Neural progenitor cell (in vitro differentiated cells): ENCODE results near the gene PEAR1. TPM values are rescaled to one million over a fixed set of nuclear protein-coding genes. Genes with fewer than 3 reads are reported as not detected.

Experiments
- DNase-seq: peaks from one replicate; pipeline ENCODE4 v3.0.0-alpha.2; 2016; ENCODE audit warnings: low spot score
- H2AFZ ChIP-seq: fragments of 200-600 bp; sonication (generic); replicated peaks from 2 replicates; pipeline ENCODE4 v1.6.1; 2016; ENCODE audit warnings: antibody characterized with exemption
- H3F3A ChIP-seq: fragments of 200-600 bp; sonication (generic); 2 replicates; pipeline ENCODE4 v1.6.1; 2016; ENCODE audit warnings: antibody characterized with exemption, low read depth
- H3K27ac ChIP-seq: fragments of 200-600 bp; sonication (generic); 2 replicates; pipeline ENCODE4 v1.5.1; 2016; ENCODE audit warnings: mild to moderate bottlenecking
- H3K27me3 ChIP-seq: fragments of 200-600 bp; sonication (generic); 2 replicates; pipeline ENCODE4 v1.6.1; 2016; ENCODE audit warnings: mild to moderate bottlenecking, moderate library complexity
- H3K36me3 ChIP-seq: fragments of 200-600 bp; sonication (generic); 2 replicates; pipeline ENCODE4 v1.5.1; 2016
- H3K4me1 ChIP-seq: fragments of 200-600 bp; sonication (generic); 2 replicates; pipeline ENCODE4 v1.6.1; 2016; ENCODE audit warnings: mixed run types
- H3K4me2 ChIP-seq: fragments of 200-600 bp; sonication (generic); 2 replicates; pipeline ENCODE4 v1.6.1; 2016
- H3K4me3 ChIP-seq: fragments of 200-600 bp; sonication (generic); 2 replicates; pipeline ENCODE4 v1.5.1; 2016
- H3K79me2 ChIP-seq: fragments of 200-600 bp; sonication (generic); 2 replicates; pipeline ENCODE4 v1.6.1; 2016; ENCODE audit warnings: low read depth
- H3K9ac ChIP-seq: fragments of 200-600 bp; sonication (generic); 2 replicates; pipeline ENCODE4 v1.6.1; 2016
- H3K9me3 ChIP-seq: fragments of 200-600 bp; sonication (generic); 2 replicates; pipeline ENCODE4 v1.5.1; 2016; ENCODE audit warnings: low read depth
- H4K20me1 ChIP-seq: fragments of 200-600 bp; sonication (generic); 2 replicates; pipeline ENCODE4 v1.6.1; 2016; ENCODE audit warnings: low read depth
- H3K27ac Mint-ChIP-seq: 3 replicates; pipeline ENCODE4 v1.8.0; 2021; ENCODE audit warnings: mixed read lengths
- H3K27me3 Mint-ChIP-seq: 2 replicates; pipeline ENCODE4 v1.8.0; 2022; ENCODE audit warnings: low read depth, mild to moderate bottlenecking, inconsistent platforms, moderate library complexity, mixed read lengths; ENCODE audit not compliant: insufficient read depth
- H3K36me3 Mint-ChIP-seq: 3 replicates; pipeline ENCODE4 v1.8.0; 2021; ENCODE audit warnings: mixed read lengths
- H3K4me1 Mint-ChIP-seq: 3 replicates; pipeline ENCODE4 v1.8.0; 2021; ENCODE audit warnings: mixed read lengths
- H3K4me3 Mint-ChIP-seq: 3 replicates; pipeline ENCODE4 v1.8.0; 2021; ENCODE audit warnings: mild to moderate bottlenecking, moderate library complexity, mixed read lengths
- H3K9me3 Mint-ChIP-seq: 3 replicates; pipeline ENCODE4 v1.8.0; 2020; ENCODE audit warnings: mixed read lengths
- CTCF ChIP-seq: fragments of 200-600 bp; sonication (generic); IDR thresholded peaks from 2 replicates; pipeline ENCODE4 v1.5.1; 2017; ENCODE audit warnings: antibody characterized with exemption, mild to moderate bottlenecking
- EZH2 ChIP-seq: fragments of 200-600 bp; sonication (generic); IDR thresholded peaks from 2 replicates; pipeline ENCODE4 v1.6.1; 2017; ENCODE audit warnings: antibody characterized with exemption, mild to moderate bottlenecking, moderate library complexity
- EZH2phosphoT487 ChIP-seq: fragments of 200-600 bp; sonication (generic); IDR thresholded peaks from 2 replicates; pipeline ENCODE4 v1.6.1; 2017; ENCODE audit warnings: antibody characterized with exemption
- total RNA-seq: library from RNA; depleted of rRNA; stranded (reverse); fragments of >200 nt; gene quantifications from 2 replicates; pipeline ENCODE4 v1.2.3, GENCODE V29; 2015; ENCODE audit warnings: low replicate concordance

Gene PEAR1
- total RNA-seq, 1 donor from 2014 or later: not detected

- H3K27ac ChIP-seq: no peak overlapping the region
- H3K4me1 Mint-ChIP-seq: peaks cover 47% of the 10 kb centered on the region
- no peaks in the 10 kb centered on the region for H3K36me3 ChIP-seq
- H3K9me3 ChIP-seq: no peaks in the 10 kb centered on the region
- no peak overlapping the region for H2AFZ ChIP-seq
- H4K20me1 ChIP-seq: no peaks in the 10 kb centered on the region
- H3K4me1 ChIP-seq: peaks cover 30% of the 10 kb centered on the region
- H3K79me2 ChIP-seq: no peaks in the 10 kb centered on the region
- H3K4me3 ChIP-seq: no peak overlapping the region
- no peak overlapping the region for H3K9ac ChIP-seq
- peak overlapping the region; percentile 74 for H3K27ac Mint-ChIP-seq
- H3F3A ChIP-seq: peaks cover 6% of the 10 kb centered on the region
- TF ChIP-seq CTCF: no peak
- TF ChIP-seq EZH2phosphoT487: no peak
- no peak for TF ChIP-seq EZH2
- H3K36me3 Mint-ChIP-seq: no peaks in the 10 kb centered on the region
- peak overlapping the region; percentile 59 for H3K4me3 Mint-ChIP-seq
- H3K27me3 Mint-ChIP-seq: peaks cover 22% of the 10 kb centered on the region
- no peak overlapping the region for H3K4me2 ChIP-seq
- H3K9me3 Mint-ChIP-seq: no peaks in the 10 kb centered on the region
- peaks cover 27% of the 10 kb centered on the region for H3K27me3 ChIP-seq
- no peak for DNase-seq
Measured at GRCh38 chr1:156885880-156886355, 7.6 kb upstream of the PEAR1 start.

- Mint-ChIP-seq H3K4me1 (peaks cover 46% of the 10 kb centered on the region), H3K27ac (peak overlapping the region; percentile 91), H3K27me3 (peaks cover 26% of the 10 kb centered on the region), H3K4me3 (peak overlapping the region; percentile 59), H3K9me3 (no peaks in the 10 kb centered on the region), H3K36me3 (no peaks in the 10 kb centered on the region)
- TF ChIP-seq EZH2 (no peak), EZH2phosphoT487 (no peak), CTCF (no peak)
- no peak overlapping the region for H3K9ac ChIP-seq
- H3K36me3 ChIP-seq: no peaks in the 10 kb centered on the region
- peaks cover 30% of the 10 kb centered on the region for H3K4me1 ChIP-seq
- H3K27ac ChIP-seq: no peak overlapping the region
- H3K79me2 ChIP-seq: no peaks in the 10 kb centered on the region
- no peaks in the 10 kb centered on the region for H3K9me3 ChIP-seq
- H4K20me1 ChIP-seq: no peaks in the 10 kb centered on the region
- no peak for DNase-seq
- H3K27me3 ChIP-seq: peaks cover 35% of the 10 kb centered on the region
- H3F3A ChIP-seq: peaks cover 6% of the 10 kb centered on the region
- H3K4me2 ChIP-seq: peak overlapping the region; percentile 21
- no peak overlapping the region for H3K4me3 ChIP-seq
- no peak overlapping the region for H2AFZ ChIP-seq
Measured at GRCh38 chr1:156886583-156887281, 6.8 kb upstream of the PEAR1 start.

- peaks cover 50% of the 10 kb centered on the region for H3K4me1 Mint-ChIP-seq
- no peaks in the 10 kb centered on the region for H3K36me3 ChIP-seq
- H3K4me1 ChIP-seq: peaks cover 30% of the 10 kb centered on the region
- H3K27me3 ChIP-seq: peaks cover 41% of the 10 kb centered on the region
- H3K27ac ChIP-seq: no peak overlapping the region
- DNase-seq: no peak
- H3F3A ChIP-seq: peaks cover 6% of the 10 kb centered on the region
- H3K4me2 ChIP-seq: peak overlapping the region; percentile 22
- no peaks in the 10 kb centered on the region for H3K9me3 ChIP-seq
- no peak overlapping the region for H3K4me3 ChIP-seq
- H3K27ac Mint-ChIP-seq: peak overlapping the region; percentile 55
- TF ChIP-seq EZH2 (no peak), EZH2phosphoT487 (no peak), CTCF (no peak)
- H3K79me2 ChIP-seq: no peaks in the 10 kb centered on the region
- no peaks in the 10 kb centered on the region for H4K20me1 ChIP-seq
- no peaks in the 10 kb centered on the region for H3K9me3 Mint-ChIP-seq
- peak overlapping the region; percentile 34 for H3K4me3 Mint-ChIP-seq
- no peak overlapping the region for H2AFZ ChIP-seq
- H3K9ac ChIP-seq: no peak overlapping the region
- peaks cover 32% of the 10 kb centered on the region for H3K27me3 Mint-ChIP-seq
- no peaks in the 10 kb centered on the region for H3K36me3 Mint-ChIP-seq
Measured at GRCh38 chr1:156887317-156887716, 6.2 kb upstream of the PEAR1 start.
